HG02981 (cell line): ENCODE data around the gene ANKRD44.

Experiments used
- ATAC-seq: cut with Tn5 transposase; IDR thresholded peaks from one replicate; pipeline ENCODE4 v1.9.1; 2021; ENCODE audit warnings: mild to moderate bottlenecking, moderate library complexity; ENCODE audit not compliant: unreplicated experiment

The ANKRD44 gene

DNA sequence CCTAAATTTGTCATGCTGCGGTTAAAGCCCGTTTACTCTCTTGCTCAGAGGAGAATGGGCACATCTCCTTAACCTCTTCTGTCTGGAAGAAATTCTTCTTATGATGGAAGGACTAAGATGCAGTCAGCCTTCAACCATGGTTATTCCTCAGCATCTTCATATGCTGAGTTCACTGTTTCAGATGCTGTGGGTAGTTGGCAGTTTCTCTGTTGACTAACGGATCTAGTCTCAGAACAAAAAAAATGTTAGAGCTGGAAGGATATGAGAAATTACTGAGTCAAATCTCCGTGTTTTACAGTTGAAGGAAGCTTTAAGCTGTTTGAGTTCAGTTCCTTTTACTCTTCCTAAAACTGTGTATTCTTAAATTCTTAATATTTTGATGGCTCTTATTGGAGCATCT lies 340.5 kb downstream of the ANKRD44 start:
- ATAC-seq: no peak

DNA sequence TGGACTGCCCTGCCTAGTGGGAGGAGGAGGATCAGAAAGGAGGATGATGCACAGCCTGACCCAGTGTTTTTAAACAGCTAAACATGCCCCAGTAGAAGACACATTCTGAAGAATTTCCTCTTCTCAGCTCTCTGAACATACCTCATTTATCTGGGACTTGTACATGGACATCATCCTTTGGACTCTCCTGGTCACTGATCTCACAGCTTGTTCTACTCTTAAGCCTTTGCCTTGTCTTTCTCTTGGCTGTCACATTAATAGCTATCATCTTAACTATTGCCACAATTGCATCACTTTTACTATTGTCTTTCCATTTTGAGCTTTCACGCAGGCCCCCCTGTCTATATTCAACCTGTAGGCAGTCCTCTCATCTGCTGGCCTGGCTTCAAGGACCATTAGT lies 342.1 kb downstream of the ANKRD44 start:
- no peak for ATAC-seq

- ATAC-seq: no peak
Observed at GRCh38 chr2:196967775-196968174, 342.8 kb downstream of the ANKRD44 start.

- ATAC-seq: no peak
Observed at GRCh38 chr2:196967116-196967515, 343.5 kb downstream of the ANKRD44 start.

GRCh38 chr2:196966061-196966460 lies 344.5 kb downstream of the ANKRD44 start:
- no peak for ATAC-seq

DNA sequence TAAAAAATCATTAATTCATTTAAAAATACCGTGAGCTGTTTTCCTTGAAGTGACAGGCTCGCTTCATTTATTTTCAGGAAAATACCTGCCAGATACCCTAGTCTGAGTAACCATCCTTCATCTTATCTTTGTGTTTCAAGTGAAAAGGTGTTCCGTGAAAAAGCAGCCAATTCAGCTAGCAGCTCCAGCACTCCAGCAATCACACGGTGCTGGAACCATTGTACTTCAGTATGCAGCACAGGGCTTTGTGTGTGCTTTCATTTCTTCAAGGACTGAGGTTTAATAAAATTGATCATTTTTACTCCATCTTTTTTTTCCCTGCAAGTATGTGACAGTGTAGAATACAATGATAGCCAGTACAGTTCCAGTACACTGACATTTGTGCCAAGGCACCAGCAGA lies 344.9 kb downstream of the ANKRD44 start:
- no peak for ATAC-seq

GRCh38 chr2:196963961-196964360 lies 346.6 kb downstream of the ANKRD44 start:
- no peak for ATAC-seq

DNA sequence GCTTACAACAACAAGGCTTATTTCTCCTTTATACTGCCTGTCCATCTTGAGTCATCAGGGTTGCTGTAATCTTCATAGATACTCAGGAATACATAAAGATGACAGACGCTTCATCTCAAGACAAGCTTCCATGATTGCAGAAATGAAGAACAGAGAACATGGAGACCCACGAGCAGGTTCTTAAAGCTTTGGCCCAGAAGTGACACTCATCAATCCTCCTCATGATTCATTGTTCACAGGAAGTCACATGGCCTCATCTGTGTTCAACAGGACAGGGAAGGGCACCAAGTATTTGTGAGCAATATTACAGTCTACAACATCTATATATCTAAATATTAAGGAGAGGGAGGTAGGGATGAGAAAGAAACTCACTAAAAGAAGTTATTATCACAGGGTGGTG lies 347.5 kb downstream of the ANKRD44 start:
- ATAC-seq: no peak

DNA sequence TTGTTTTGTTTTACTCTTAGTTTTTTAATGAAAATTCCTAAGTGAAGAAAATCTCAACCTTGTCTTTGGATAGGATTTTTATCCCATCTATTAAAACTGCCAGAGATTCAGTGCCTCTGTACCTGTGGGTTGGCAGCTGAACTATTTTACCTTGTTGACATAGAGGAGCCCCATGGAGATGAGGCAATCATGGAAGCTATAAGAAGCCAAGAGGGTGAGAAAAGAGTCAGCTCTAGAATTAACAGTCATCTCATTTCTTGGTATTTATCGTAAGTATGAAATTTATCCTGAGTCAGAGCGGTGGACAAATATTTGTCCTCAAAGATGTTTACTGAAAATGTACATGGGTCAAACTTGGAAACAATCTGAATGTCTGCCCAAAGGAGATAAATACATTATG lies 348.3 kb downstream of the ANKRD44 start:
- no peak for ATAC-seq

DNA sequence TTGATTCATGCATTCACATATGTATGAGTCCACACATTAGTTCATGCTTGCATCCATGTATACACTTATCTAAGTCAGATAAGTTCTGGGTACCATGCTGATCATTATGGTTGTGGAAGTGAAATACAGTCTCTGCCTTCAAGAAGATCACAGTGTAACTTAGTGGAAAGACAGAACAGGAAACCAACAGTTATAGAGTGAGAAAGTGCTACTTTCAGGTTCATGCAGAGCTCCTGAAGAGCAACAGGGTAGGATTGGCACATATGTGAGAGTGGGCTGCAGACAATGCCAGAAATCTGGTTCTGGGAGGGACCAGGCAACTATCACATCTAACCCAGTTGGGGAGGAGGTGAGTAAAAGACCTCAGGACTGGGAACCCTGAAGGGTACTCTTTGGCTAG lies 348.7 kb downstream of the ANKRD44 start:
- ATAC-seq: peak; percentile 95

GRCh38 chr2:196959734-196960338 lies 350.7 kb downstream of the ANKRD44 start:
- no peak for ATAC-seq

- ATAC-seq: no peak
Observed at GRCh38 chr2:196959281-196959680, 351.3 kb downstream of the ANKRD44 start.

- no peak for ATAC-seq
Observed at GRCh38 chr2:196957881-196958525, 352.6 kb downstream of the ANKRD44 start.

- ATAC-seq: no peak
Observed at GRCh38 chr2:196957442-196957841, 353.1 kb downstream of the ANKRD44 start.

- ATAC-seq: no peak
Observed at GRCh38 chr2:196956069-196956468, 354.5 kb downstream of the ANKRD44 start.

DNA sequence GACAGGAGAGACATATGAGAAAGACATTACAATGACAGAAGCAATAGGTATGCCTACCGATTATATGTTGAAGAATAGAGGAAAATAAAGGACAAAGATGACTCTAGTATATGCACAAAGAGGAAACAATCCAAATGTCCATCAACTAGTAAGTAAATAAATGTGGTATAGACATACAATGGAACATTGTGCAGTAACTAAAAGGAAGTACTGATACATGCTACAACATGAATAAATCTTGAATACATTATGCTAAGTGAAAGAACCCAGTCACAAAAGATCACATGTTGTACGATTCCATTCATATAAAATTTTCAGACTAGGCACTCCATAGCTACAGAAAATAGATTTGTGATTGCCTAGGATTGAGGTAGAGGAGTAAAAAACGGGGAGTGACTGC lies 355.5 kb downstream of the ANKRD44 start:
- no peak for ATAC-seq

DNA sequence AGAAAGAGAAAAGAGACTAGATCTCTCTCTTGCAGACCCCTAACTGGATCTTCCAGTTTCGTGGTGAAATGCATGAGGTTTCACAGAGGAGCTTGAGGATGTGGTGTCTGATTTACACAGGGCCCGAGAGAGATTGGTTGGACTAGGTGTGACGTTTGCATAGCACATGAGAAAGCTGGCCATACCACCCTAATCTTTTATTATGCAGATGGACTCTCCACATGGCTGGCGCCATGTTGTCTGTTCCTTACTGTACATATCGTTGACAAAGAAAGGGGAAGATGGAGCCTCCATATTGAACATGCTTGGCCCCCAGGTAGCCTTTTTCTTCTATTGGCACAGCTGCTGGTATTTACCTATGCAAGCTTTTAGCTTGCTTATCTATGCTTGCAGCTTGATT lies 356.6 kb downstream of the ANKRD44 start:
- no peak for ATAC-seq

GRCh38 chr2:196952936-196953335 lies 357.6 kb downstream of the ANKRD44 start:
- no peak for ATAC-seq

- ATAC-seq: no peak
Observed at GRCh38 chr2:196951973-196952372, 358.6 kb downstream of the ANKRD44 start.

- no peak for ATAC-seq
Observed at GRCh38 chr2:196949116-196949515, 361.5 kb downstream of the ANKRD44 start.

- ATAC-seq: peak; percentile 73
Observed at GRCh38 chr2:196944570-196944969, 366.0 kb downstream of the ANKRD44 start.

DNA sequence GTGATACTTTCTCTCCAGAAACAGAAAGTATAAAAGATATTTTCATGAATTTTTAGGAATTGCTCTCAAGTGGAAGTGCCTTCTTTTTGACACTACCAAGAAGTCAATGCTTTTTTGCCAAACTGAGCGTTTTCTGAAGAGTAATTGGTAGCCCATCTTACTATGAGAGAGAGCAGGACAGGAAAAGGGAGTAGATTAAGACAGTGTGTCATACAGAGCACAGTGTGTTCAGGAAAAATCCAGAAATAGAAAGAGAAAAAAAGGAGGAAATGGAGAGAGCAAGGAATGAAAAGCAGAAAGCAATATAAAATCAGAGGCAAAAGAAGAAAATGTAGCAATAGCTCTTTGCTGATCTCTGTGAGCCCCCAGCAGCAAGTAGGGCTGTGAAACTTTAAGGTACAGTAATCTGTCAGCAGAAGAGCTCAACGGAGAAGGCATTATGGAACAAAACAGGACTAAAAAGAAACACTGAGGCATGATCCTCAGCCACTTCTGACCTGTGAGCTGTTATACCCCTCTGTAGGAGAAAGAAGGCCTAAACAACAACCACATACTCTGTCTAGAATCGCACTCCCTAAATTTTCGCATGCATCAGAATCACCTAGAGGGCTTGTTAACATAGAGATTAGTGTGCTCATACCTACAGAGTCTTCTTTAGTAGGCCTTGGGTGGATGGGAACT lies 369.0 kb downstream of the ANKRD44 start:
- ATAC-seq: no peak
